Activated CD4-positive, alpha-beta T cell treated with anti-CD3 and anti-CD28 coated beads, Interleukin-2, amount 50 U/mL, for 4 hours (primary cell): ENCODE measurements around the gene FAM193A.
A peak's percentile ranks its signal among the peaks of the same experiment; 100 is the strongest.
"Not testable (repeated sequence)": the region's sequence is repeated elsewhere in the genome, so short reads cannot be mapped to it uniquely, and the experiment has no call there.

ENCODE experiments used
- DNase-seq, 2 experiments: peaks; one replicate each; pipeline ENCODE4 v3.0.0-alpha.2; 2020

FAM193A gene

DNA sequence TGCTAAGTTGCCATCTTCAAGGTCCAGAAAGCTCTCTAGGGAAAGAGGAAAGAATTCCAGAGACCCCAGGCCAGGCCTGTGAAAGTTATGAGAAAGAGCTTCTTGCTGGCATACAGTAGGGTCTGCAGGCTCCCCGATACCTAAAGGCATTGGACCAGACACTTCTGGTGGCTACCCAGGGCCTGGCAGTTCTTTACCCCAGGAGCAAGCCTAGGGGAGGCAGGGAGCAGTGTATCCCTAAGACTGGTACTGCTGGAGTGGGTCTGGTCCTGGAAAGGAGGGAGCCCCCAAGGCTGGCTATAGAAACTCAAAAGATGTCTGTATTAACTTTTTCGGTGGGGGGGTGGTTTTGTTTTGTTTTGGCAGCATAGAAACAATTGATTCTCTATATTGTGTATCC is 19.8 kb upstream of the FAM193A start:
- DNase-seq = no peak

DNA sequence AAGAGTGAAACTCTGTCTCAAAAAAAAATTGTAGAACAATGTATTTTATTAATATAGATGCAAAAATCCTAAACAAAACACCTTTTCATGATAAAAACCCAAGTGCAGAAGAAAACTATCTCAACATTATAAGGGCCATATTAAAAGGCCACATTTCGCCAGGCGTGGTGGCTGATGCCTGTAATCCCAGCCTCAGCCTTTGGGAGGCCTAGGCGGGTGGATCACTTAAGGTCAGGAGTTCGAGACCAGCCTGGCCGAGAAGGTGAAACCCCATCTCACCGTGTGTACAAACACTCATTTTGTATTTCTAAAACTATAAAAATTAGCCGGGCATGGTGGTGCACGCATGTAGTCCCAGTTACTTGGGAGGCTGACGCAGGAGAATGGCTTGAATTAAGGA is 9.9 kb upstream of the FAM193A start:
- DNase-seq = no peak

DNA sequence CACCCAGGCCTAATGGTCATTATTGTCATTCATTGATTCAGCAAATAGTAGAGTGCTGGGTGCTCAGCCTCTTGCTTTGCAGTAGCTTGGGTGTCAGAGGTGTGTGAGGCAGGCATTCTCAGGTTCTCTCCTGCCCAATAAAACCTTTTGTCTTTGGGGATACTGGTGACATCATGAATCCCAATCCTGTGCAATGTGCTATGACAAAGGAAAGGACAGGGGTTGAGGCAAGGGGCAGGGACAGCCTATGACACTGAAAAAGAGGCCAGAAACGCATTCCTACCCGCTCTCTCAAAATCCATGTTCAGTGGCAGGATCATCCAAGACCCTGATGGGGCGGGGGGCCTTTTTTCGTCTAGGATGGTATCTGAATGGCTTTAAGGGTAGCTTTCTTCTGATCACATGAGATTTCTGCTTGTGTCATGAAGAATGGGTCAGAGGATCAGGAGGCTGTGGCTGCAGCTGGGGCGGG is 1.5 kb upstream of the FAM193A start:
- no peak for DNase-seq

DNA sequence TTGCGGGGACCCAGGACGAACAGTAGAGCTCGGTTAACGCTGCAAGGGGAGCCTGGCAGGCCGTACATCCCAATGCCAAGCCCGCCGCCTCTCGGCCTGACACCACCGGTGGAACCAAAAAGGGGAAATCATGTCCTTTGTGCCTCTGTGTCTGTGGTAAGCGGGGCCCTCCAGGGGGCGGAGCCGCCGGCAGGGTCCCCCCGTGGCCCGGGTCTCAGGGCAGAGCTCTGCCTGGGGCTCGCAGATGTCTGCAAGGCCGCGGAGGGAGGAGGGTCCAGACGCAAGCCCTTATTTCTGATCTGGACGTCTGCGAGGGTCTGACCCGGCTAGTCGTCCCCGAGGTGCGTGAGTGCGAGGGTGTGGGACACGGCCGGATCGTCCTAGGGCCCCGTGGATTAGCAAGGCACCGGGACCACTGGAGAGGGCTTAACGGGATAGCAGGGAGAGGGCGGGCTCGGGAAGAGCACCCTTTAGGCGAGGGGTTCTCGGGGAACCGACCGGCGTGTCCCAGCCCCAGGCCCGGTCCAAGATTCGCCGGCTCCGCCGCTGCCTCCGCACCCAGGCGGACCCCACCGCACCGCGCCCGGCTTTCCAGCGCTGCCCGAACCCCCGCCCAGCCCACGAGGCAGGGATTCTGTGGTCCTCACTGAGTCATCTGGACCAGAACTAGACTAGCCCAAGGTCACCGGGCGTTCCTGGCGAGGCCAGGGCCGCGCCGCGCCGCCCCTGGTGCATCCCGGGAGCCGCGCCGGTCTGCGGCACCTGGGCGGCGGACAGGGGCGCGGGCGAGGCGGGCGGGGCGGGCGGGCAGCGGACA is 863 bp upstream of the FAM193A start:
- peak; percentile 33 to 34 for DNase-seq

DNA sequence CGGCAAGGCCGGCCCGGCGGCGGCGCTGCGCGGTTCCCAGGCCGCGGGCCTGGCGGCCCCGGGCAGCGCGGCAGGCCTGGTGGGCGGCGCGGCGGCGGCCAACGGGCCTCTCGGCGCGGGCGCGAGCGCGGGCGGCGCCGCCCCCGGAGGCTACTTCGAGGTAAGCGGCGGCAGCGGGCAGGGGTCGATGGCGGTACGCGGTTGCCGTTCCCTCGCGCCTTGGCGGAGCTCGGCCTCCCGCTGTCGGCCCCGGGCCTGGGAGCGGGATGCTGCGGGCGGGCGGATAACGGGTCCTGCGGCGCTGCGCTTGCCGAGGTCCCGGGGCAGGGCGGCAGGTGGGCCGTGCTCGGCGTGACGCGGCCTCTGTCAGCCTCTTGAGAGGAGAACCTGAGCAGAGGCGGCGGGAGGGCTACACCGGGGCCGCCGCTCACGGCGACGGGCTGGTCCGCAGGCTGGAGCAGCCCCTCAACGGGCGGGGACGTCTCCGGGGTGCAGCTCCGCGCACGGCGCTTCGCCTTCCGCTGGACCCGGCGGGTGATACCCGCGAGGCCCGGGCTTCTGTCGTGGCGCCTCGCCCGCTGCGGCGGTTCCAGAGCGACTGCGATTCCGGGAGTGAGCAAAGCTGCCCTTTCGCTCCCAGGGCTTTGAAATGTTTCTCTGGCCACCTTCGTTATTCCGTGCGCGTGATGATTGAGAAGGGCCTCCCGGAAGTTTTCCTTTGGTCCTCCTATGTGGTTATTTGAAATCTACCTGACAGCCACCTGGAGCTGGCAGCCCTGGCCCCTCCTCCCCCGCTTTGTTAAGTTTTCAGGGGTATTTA is 774 bp downstream of the FAM193A start:
- peak; percentile 45 to 47 for DNase-seq

DNA sequence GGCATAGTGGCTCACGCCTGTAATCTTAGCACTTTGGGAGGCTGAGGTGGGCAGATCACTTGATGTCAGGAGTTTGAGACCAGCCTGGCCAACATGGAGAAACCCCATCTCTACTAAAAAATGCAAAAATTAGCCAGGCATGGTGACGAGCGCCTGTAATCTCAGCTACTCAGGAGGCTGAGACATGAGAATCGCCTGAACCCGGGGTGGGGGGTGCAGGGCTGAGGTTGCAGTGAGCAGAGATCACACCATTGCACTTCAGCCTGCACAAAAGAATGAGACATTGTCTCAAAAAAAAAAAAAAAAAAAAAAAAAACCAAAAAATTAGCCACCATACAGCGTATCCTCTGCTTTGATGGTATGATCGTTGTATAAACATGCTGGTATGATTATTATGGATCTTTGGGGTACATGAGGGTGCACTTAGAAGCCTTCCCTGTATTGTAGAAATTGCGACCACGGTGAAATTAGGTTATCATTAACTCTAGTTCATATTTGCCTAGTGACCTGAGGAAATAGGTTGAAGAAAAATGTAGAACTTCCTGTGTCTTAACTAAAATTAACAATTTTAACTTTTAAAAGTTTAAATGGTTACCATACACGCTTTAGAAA is 7.2 kb downstream of the FAM193A start:
- DNase-seq = not testable (repeated sequence)

DNA sequence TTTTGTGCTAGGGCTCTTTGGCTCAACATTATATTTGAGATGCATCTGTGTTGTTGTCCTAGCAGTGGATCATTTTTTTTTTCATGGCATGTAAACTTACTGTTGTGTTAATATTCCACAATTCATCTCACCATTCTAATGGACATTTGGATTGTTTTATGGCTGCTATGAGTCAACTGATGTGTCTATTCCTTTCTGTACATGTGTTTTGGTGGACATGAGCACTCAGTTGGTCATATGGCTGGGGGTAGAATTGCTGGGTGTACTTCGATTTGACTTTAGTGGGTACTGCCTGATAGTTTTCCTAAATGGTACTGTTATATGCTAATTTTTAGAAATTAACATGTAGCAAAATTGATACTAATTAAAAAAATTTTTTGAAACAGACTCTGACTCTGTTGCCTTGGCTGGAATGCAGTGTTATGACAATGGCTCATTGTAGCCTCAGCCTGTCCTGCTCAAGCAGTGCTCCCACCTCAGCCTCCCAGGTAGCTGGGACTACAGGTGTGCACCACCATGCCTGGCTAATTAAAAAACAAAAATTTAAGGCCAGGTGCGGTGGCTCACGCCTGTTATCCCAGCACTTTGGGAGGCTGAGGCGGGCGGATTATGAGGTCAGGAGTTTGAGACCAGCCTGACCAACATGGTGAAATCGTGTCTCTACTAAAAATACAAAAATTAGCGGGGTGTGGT is 9.0 kb downstream of the FAM193A start:
- DNase-seq = no peak

DNA sequence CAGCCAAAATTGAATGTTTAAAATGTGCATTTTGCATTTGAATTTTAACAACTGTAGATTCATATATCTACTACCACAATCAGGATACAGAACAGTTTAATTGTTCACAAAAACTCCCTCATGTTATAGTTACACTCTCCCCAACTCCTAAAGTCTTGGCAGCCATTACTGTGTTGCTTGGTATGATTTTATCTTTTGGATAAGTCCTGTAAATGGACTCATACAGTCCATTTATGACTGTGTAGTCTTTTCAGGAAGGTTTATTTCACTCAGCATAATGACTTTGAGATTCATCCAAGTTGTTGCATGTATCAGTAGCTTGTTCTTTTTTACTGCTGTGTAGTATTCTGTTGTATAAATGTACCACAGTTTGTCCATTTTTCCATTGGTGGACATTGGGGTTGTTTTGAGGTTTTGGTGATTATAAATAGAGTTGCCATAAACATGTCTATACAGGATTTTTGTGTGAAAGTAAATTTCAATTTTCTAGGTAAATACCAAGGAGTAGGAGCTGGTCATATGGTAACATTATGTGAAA is 9.9 kb downstream of the FAM193A start:
- DNase-seq = no peak

DNA sequence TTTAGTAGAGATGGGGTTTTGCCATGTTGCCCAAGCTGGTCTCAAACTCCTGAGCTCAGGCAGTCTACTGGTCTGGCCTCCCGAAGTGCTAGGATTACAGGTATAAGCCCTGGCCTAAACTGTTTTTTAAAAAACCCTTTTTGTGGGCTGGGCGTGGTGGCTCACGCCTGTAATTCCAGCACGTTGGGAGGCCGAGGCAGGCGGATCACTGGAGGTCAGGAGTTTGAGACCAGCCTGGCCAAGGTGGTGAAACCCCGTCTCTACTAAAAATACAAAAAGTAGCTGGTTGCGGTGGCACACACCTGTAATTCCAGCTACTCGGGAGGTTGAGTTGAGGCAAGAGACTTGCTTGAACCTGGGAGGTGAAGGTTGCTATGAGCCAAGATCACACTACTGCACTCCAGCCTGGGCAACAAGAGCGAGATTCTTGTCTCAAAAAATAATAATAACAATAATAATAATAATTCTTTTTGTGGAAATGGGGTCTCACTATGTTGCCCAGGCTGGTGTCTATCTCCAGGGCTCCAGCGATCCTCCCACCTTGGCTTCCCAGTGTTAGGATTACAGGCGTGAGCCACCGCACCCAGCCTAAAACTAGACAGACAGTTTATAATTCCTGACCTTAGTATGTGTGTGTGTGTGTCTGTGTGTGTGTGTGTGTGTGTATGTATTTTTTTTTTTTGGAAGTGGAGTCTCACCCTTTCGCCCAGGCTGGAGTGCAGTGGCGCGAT is 10.7 kb downstream of the FAM193A start:
- DNase-seq = not testable (repeated sequence)

DNA sequence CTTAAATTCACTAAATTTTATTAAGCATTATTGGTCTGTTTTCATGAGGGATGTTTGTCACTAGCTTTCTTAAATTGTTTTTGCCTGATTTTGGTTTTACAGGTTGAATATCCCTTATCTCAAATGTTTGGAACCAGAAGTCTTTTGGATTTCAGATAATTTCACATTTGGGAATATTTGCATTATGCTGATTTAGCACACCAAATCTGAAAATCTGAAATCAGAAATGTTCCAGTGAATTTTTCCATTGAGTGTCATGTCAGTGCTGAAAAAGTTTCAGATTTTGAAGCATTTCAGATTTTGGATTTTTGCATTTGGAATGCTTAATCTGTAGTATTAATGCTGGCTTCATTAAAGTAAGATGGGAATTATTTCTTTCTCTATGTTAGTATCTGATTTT is 14.7 kb downstream of the FAM193A start:
- DNase-seq = no peak

DNA sequence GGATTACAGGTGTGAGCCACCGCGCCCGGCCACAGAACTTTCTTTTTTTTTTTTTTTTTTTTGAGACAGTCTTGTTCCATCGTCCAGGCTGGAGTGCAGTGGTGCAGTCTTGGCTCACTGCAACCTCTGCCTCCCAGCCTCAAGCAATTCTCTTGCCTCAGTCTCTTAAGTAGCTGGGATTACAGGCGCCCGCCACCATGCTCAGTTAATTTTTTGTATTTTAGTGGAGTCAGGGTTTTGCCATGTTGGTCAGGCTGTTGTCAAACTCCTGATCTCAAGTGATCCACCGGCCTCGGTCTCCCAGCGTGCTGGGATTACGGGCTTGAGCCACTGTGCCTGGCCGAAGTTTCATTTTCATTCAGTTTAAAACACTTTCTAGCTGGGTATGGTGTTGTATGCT is 16.4 kb downstream of the FAM193A start:
- no peak for DNase-seq

DNA sequence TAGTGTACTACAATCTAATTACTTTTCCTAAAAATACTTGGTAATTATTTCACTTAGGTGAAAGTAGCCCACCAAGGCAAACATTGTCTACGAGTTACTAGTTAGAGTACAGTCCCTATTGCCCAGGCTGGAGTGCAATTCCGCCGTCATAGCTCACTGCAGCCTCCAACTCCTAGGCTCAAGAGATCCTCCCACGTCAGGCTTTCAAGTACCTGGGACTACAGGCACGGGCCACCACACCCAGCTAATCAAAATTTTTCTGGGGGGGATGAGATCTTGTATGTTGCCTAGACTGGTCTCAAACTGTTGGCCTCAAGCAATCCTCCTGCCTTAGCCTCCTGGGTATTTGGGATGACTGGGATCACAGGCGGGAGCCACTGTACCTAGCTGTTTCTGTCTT is 21.9 kb downstream of the FAM193A start:
- no peak for DNase-seq

DNA sequence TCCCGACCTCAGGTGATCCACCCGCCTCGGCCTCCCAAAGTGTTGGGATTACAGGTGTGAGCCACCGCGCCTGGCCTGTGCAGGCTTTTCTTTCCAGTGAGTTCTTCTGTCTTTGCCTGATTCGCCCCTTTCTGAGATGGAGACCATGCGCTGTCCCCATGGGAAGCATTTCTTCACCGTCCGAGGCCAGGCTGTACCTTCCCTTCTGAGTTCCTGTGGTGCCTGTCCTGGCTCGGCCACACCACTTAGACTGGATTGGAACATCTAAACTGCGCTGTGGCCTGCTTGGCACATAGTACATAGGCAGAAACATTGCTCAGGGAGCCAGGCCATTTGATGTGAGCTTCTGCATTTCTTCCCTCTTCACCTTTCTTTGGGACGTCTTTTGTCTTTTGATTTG is 23.7 kb downstream of the FAM193A start:
- DNase-seq = no peak

DNA sequence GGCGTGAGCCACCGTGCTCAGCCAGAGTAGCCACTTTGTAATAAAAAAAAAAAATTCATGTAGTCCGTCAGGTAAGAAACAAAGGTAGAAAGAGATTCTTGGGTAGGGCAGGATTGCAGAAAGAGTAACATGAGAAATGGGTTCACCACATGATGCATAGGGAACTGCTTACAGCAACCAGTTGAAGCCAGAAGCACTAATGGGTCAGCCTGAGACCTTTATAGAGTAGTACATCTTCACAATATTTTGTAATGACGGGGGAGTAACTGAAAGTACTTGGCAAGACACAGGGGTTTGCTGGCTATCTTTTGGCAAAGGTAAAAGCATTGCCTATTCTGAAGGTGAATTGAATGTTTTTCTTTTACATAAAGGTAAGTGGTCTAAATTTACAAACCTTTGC is 29.1 kb downstream of the FAM193A start:
- DNase-seq = no peak

DNA sequence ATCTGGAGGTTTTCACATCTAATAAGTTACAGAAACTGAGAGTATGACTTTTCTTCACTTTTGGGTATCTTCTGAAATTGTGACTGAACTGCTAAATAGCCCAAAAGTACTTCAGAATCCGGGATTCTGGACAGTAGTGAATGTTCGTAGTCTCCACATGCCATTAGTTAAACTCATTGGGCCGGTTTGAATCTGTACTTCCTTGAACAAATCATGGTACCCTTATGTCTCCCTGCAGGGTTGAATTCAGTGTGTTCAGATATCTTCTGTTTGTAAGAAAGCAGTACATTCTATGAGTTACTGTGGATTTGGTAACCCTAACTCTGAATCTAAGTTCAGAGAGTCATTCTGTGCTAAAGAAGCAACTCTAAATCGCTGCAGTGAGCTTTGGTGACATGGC is 33.6 kb downstream of the FAM193A start:
- no peak for DNase-seq

DNA sequence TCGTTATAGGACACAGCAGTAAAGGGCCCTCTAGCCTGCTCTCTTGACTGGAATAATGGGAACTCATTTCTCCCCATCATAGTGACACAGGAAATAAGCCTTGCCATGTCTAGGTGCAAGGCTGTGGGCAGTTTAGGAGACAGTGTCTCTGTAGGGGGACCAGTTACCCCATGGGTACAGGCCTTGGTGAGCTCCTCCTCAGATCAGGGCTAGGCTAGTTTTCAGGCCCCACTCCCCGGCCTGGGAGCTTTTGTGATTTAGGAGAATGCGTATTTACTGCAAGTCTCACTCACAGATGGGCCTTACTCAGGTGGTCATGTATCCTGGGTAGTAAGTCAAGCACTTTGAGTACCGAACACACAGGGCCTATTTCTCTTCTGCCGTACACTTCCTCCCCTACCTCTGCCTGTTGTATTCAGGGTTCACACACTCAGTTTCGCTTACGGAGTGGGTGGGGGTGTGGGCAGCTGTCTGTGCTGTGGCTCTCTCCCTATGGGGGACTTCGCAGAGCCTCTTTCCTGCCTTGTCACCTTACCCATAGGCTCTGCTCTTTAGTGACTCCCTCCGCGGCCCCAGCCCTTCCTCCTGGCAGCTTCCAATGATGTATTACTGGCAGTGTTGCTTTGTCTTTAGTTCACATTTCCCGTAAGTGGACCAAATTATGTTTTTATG is 34.2 kb downstream of the FAM193A start:
- DNase-seq = peak; percentile 55 to 60

DNA sequence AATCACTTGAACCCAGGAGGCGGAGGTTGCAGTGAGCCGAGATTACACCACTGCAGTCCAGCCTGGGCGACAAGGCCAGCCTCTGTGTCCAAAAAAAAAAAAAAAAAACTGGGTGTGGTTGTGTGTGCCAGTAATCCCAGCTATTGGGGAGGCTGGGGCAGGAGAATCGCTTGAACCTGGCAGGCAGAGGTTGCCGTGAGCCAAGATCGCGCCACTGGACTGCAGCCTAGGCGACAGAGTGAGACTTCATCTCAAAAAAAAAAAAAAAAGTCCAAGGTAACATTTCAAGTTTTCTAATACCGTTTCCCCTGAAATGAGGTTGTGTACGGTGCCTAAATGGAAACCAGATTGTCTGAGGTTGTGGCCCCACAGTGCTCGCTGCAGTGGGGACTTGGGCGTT is 35.6 kb downstream of the FAM193A start:
- DNase-seq = no peak

DNA sequence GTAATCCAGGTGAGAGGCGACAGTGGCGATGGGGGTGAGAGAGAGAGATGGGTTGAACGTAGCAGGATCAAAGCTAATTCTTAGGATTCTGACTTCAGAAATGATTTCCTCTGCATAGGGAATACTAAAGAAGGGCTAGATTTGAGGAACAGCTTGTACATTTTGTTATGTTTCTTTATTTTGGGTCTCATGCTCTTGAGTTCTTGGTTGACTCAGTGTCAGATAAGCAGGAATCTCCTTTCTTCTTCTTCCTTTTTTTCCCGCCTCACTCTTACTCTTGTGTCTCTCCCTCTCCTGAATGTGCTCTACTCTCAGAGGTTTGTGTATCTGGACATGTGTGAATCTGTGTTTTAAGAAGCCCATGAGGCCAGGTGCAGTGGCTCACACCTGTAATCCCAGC is 36.4 kb downstream of the FAM193A start:
- no peak for DNase-seq

DNA sequence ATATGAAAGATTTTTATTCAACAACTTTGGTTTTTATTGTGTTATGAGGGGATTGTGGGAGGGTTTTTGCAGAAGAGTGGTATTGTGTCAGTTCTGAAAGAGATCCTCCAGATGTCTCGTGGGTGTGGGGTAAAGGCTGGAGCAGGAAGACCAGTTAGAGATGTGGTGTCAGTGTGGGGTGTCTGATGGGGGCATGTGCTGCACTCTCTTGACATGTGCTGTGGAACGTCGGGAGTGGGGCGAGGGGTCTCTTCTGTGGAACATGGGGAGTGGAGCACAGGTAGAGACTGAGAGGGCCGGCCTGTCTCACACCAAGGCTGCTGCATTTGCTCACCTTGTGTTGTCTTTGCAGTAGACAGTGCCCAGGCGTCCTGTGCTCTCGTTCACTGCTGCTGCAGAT is 37.6 kb downstream of the FAM193A start:
- no peak for DNase-seq

DNA sequence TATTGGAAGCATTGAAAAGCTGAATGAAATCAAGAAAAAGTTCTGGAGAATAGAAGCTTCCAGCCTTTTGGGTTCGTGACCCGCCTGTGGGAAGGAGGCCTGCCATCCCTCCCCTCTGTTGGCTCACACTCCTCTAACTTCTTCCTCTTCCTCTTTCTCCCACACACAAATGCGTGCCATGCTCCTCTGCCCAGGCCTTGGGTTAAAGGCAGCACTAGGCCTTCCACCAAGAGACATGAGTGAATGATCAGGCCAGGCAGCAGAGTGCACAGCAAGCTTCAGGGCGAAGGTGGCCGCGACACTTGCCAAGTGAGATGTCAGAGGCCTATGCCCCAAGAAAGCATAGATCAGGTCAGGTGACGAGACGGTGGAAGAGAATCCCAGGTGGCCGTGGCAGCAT is 38.4 kb downstream of the FAM193A start:
- no peak for DNase-seq

DNA sequence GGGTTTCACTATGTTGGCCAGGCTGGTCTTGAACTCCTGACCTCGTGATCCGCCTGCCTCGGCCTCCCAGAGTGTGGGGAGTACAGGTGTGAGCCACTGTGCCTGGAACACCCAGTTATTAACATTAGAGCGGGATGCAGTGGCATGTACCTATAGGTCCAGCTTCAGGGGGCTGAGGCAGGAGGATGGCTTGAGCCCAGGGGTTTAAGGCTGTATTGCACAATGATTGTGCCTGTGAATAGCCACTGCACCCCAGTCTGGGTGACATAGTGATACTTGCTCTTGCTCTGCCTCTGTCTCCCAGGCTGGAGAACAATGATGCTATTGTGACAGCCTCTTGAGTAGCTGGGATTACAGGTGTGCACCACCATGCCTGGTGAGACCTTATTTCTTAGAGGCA is 39.8 kb downstream of the FAM193A start:
- DNase-seq = no peak

DNA sequence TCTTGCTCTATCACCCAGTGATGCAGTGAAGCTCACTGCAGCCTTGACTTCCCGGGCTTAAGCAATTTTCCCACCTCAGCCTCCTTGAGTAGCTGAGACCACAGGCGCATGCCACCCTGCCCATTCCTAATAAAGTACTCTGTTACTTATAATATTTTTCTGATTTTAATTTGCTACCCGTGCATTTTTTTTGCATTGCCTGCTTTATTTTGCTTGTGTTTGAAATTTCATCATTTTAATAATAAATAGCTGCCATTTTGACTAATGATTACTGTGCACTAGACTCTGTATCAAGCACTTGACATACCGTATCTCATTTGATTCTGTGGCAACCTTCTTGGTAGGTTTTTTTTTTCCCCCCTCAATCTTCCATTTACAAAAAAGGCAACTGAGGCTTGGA is 41.7 kb downstream of the FAM193A start:
- no peak for DNase-seq
